ENCODE data around the gene NOX3.
A peak's percentile ranks its signal among the peaks of the same experiment; 100 is the strongest.
"Not testable (repeated sequence)": the region's sequence is repeated elsewhere in the genome, so short reads cannot be mapped to it uniquely, and the experiment has no call there.

Gene NOX3

DNA sequence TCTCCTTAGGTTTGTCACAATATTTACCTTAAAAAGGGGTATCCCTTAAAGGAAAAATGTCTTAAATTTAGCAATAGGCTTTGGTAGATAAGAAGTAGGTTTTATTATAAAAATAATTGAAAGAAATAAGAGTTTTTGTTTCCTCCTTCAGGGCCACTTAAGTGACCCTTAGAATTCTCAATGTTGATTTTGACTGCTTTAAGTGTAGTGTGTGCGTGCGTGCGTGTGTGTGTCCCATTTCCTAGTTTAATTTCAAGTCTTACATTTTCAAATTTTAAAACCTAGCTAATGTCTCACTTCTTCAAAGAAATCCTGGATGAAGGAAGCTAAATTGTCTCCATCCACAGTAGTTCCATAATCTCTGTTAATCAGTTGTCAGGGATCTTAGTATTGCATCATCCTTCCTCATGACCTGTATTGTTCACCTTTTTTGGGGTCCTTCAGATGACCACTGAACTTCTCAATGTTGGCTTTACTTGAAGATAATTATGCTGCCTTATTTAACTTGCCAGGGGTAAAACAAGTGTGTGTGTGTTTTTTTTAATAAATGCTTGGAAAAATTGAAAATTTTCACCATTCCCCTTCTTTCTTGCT, 90.7 kb downstream of the NOX3 start:
- no peak for DNase-seq

DNA sequence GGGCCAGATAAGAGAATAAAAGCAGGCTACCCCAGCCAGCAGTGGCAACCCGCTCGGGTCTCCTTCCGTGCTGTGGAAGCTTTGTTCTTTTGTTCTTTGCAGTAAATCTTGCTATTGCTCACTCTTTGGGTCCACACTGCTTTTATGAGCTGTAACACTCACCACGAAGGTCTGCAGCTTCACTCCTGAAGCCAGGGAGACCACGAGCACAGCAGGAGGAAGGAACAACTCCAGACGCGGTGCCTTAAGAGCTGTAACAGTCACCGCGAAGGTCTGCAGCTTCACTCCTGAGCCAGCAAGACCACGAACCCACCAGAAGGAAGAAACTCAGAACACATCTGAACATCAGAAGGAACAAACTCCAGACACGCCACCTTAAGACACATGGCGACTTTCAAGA, 91.6 kb downstream of the NOX3 start:
- not testable (repeated sequence) for DNase-seq

DNA sequence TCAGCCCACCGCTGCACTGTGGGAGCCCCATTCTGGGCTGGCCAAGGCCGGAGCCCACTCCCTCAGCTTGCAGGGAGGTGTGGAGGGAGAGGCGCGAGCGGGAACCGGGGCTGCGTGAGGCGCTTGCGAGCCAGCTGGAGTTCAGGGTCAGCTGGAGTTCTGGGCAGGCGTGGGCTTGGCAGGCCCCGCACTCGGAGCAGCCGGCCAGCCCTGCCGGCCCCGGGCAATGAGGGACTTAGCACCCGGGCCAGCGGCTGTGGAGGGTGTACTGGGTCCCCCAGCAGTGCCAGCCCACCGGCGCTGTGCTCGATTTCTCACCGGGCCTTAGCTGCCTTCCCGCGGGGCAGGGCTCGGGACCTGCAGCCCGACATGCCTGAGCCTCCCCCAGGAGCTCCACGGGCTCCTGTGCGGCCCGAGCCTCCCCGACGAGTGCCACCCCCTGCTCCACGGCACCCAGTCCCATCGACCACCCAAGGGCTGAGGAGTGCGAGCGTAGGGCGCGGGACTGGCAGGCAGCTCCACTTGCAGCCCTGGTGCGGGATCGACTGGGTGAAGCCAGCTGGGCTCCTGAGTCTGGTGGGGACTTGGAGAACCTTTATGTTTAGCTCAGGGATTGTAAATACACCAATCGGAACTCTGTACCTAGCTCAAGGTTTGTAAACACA, 92.5 kb downstream of the NOX3 start:
- not testable (repeated sequence) for DNase-seq

DNA sequence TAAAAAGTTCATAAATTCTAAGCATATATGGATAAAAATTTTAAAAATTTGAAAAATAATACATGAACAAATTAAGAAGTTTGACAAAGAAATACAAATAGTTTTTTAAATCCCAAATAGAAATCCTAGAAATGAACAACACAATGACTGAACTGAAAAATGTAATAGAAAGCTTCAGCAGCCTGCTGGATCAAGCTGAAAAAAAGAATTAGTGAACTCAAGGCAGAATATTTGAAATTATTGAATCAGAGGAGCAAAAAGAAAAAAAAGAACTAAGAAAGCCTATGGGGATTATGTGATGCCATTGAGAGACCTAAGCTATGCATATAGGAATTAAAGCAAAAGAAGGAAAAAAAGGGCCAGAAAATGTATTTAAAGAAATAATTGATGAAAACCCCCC, 101.5 kb downstream of the NOX3 start:
- no peak for DNase-seq

DNA sequence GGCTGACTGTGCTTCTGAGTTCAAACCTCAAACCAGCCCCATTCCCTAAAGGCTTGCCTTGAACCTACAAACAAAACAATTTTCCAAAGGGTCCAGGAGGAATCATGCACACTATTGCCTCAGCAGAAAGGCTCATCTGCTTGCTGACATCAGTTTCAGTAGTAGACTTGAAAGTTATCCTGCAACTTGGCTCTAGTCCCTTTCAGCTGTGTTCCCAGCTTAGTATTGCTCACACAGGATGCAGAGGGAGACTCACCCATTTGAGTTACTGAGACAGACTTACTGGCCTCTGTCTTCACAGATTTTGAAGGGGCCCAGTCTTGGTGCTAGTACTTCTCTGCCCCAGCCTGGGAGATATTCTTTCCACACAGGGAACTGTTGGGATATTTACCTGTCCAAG, 102.8 kb downstream of the NOX3 start:
- DNase-seq = no peak

DNA sequence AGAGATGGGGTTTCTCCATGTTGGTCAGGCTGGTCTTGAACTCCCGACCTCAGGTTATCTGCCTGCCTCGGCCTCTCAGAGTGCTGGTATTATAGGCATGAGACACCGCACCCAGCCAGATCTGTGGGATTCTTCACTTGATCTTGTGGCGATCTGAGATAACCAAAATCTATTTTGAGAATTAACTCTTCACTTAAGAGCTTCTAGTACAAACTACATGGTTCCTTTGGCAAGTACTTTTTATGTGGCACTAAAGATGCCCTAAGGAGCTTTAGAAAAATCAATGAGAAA, 103.6 kb downstream of the NOX3 start:
- no peak for DNase-seq

DNA sequence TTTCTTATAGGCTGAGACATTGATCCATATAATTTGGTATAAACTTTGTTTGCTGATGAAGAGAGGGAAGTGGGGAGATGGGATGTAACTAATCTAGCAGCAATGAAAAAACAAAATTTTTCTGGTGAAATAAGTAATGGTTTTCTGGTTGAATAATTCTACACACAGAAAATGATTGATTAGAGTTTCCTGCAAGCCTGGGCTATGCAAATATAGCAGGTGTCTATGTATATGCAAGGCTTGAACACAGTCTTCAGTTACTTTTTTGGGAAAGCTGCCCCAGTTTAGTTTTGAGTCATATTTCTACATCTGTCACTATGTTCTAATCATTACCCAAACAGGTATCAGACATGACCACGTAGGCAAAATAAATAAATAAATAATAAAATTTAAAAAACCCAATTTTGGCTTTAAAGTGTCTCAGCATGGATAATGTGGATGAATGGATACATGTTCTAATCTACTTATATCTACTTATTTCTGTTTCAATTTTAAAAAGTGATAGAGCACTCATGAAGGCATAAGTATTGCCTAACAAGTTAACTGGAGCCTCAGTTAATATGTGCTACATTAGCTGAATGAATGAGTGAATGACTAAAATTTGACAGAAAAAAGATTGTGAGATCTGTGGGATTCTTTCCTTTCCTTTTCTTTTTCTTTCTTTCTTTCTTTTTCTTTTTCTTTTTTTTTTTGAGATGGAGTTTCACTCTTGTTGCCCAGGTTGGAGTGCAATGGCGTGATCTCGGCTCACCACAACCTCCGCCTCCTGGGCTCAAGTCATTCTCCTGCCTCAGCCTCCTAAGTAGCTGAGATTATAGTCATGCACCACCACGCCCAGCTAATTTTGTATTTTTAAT, 104.1 kb downstream of the NOX3 start:
- no peak for DNase-seq

DNA sequence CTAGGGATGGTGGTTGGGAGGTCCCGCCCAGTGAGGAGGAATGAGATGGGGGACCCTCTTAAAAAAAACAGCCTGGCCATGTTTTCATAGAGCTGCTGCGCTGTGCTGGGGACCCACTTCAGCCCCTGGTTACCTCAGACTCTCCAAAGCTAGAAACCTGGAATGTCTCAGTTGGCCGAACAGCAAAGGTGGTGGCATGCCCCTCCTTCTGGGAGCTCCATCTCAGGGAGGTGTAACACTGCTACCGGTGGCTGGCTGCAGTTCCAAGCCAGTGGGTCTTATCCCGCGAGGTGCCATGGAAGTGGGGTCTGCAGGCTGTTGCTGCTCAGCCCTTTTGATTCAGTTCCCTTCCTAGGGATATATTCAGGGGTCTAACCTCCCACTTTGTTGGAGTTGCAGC, 105.7 kb downstream of the NOX3 start:
- no peak for DNase-seq

DNA sequence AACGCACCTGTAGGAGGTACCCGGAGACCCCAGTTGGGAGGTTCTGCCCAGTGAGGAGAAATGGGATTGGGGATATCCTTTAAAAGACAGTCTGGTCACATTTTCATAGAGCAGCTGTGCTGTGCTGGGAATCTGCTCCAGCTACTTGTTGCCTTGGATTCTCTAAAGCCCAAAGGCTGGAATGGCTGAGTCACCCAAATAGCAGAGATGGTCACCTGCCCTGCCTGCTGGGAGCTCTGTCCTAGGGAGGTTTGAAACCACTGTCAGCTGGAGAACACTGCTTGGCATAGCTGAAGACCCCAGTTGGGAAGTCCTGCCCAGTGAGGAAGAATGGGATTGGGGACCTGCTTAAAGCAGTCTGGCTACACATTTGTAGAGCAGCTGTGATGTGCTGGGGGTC, 106.5 kb downstream of the NOX3 start:
- no peak for DNase-seq

DNA sequence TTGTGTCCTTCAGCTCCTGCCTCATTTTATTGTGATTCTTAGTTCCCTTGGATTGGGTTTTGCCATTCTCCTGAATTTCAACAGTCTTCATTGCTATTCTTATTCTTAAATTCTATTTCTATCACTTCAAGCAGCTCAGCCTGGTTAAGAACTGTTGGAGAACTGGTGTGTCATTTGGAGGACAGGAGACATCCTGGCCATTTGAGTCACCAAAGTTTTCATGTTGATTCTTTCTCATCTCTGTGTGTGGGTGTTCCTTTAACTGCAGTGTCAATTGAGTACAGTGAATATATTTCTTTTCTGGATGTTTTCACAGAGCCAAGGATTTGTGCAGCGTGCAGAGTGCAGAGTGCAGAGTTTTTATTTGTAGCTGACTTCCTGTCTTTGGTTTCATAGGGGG, 107.8 kb downstream of the NOX3 start:
- DNase-seq = peak in 2 of 4 experiments; percentile 7 to 26

DNA sequence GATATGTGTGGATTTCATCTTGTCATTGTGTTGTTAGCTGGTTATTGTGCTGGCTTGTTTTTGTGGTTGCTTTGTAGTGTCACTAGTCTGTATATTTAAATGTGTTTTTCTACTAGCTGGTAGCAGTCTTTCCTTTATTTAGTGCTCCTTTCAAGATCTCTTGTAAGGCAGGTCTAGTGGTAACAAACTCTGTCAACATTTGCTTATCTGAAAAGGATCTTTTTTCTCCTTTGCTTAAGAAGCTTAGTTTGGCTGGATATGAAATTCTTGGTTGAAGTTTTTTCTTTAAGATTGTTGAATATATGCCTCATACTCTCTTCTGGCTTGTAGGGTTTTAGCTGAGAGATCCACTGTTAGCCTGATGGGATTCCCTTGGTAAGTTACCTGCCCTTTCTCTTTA, 108.7 kb downstream of the NOX3 start:
- DNase-seq = no peak
